GM21825 (cell line): Measurements from ENCODE around the gene LVRN.

Source experiments
- ATAC-seq: cut with Tn5 transposase; IDR thresholded peaks from one replicate; pipeline ENCODE4 v1.9.1; 2021; ENCODE audit warnings: mild to moderate bottlenecking, moderate library complexity; ENCODE audit not compliant: unreplicated experiment

LVRN gene

DNA sequence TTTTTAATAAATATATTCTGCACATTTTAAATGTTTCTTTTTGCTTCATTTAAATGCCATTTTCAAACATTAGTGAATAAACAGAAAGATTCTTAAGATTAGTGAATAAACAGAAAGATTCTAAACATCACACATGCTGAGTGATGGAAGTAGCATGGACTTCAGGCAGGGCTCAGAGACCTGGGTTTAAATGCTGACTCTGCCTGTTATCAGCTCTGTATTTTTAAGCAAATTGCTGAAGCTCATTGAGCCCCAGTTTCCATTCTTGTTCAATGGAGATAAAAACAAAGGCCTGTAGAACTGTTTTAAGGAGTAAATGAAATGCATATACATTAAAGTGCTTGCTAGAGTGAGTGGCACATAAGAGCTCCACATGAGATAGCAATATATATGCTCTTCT, 8.1 kb upstream of the LVRN start:
- no peak for ATAC-seq

- ATAC-seq: no peak
Measured at GRCh38 chr5:115956957-115957356, 5.3 kb upstream of the LVRN start.

- no peak for ATAC-seq
Measured at GRCh38 chr5:115961381-115962238, 665 bp upstream of the LVRN start.

DNA sequence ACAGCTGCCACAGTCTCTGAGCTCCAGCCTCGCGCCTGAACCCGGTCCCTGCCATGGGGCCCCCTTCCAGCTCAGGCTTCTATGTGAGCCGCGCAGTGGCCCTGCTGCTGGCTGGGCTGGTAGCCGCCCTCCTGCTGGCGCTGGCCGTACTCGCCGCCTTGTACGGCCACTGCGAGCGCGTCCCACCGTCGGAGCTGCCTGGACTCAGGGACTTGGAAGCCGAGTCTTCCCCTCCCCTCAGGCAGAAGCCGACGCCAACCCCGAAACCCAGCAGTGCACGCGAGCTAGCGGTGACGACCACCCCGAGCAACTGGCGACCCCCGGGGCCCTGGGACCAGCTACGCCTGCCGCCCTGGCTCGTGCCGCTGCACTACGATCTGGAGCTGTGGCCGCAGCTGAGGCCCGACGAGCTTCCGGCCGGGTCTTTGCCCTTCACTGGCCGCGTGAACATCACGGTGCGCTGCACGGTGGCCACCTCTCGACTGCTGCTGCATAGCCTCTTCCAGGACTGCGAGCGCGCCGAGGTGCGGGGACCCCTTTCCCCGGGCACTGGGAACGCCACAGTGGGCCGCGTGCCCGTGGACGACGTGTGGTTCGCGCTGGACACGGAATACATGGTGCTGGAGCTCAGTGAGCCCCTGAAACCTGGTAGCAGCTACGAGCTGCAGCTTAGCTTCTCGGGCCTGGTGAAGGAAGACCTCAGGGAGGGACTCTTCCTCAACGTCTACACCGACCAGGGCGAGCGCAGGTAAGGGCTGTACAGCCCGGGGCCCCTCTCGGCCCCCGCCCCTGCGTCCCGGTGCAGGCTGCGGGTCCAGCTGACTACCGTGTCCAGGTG, 509 bp downstream of the LVRN start:
- no peak for ATAC-seq

DNA sequence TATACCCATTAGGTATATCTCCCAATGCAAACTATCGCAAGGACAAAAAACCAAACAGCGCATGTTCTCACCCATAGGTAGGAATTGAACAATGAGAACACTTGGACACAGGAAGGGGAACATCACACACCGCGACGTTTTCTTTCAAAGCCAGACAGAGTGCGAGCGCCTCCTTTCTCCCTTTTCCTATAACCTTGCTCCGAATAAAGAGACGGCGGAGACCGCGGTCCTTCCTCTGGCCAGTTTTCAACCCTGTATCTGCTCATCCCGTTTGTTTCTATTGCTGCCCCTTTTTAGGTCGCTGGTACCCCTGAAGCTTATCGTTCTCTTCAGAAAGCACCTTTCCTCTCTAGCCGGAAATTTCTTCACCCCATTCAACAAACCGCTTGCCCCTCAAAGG, 1.3 kb downstream of the LVRN start:
- ATAC-seq: no peak

DNA sequence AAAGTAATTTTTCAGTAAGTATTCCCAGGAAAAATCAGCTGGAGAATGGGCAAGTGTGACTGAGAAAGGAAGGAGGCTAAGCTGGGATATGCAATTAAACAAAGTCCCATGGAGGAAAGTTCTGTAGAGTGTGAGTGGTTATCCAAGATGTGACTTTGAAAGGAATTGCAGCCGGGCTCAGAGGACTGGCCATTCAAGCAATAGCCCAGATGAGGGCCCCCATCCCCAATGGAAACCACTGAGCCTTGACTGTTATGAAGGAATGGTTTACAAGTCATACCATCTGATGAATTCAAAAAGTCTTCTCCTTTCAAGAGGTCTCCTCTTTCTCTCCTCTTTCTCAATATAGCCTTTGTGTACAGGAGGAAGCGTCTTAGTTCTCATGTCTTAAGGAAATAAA, 6.5 kb downstream of the LVRN start:
- no peak for ATAC-seq

DNA sequence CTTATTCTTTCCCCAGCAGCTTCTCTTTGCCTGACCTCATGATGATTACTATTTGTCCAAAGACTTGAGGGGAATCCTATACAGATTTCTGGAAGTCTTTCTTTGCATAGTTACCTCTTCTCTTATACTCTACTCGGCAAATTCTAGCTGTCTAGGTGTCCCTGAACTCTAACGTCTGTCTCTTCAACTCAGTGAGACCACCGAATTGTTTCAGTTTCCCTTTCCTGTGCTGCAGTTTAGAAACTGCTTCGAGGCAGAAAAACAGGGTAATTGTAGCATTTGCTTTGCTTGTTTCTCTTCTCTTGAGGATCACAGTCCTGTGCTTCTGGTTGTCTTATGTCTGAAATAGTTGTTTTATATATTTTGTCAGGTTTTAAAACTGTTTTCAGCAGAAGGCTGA, 14.8 kb downstream of the LVRN start:
- ATAC-seq: peak; percentile 86

GRCh38 chr5:115977988-115978387, 15.7 kb downstream of the LVRN start:
- ATAC-seq: no peak

GRCh38 chr5:115978779-115979178, 16.5 kb downstream of the LVRN start:
- no peak for ATAC-seq

DNA sequence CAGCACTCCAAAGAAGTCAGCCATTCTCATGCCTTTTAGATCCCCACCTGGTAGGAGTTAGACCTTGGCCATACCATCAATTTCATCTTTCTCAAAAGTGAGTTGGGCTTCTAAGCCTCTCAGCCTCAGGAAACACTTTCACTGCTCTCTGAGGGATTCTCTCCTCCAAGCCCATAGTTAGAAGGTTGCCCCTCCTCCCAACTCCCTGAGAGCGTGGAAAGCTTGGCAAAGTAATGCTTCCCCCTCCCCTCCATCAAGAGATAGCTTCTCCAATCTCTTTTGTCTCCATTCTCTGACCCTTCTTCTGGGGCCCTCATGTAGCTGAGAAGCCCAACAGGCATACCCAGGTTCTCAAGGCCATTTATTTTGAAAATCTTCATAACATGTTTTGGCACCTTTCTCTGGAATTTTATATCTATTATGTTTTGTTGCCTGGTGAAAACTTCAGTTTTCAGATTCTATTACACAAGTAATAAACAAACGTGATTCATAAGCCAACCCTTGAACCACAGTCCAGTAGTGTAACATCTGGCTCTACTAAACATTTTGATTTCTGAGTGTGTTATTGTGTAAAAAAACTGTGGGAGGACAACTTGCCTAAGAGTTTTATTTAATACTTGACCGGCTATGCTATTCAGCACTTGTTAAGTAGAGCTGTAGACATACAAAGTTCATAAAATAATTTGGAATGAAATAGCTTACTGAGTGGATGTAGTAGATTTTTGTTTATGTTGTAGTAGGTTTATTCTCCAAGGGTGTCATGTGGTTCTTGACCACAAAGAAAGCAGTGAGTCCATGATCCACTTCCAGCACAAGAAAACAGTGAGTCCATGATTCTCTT, 17.1 kb downstream of the LVRN start:
- ATAC-seq: no peak

DNA sequence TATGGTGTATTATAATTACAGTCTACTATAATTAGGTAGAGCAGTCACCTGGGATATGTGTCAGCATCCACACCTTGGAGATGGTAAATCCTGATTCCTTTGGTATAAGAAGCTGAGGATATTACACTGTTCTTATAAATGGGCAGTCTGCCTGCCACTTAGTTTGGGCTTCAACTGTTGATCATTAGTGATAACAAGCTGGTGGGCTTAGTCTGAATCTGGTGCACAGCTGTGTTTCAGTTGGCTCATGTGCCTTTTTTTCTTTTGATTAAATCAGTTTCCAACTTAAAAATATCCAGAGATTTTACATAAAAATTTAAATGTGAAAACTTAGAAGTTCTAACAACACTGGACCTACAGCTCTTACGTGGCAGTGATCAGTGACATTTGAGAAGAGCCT, 21.2 kb downstream of the LVRN start:
- ATAC-seq: no peak

GRCh38 chr5:115985802-115986757, 23.8 kb downstream of the LVRN start:
- no peak for ATAC-seq

DNA sequence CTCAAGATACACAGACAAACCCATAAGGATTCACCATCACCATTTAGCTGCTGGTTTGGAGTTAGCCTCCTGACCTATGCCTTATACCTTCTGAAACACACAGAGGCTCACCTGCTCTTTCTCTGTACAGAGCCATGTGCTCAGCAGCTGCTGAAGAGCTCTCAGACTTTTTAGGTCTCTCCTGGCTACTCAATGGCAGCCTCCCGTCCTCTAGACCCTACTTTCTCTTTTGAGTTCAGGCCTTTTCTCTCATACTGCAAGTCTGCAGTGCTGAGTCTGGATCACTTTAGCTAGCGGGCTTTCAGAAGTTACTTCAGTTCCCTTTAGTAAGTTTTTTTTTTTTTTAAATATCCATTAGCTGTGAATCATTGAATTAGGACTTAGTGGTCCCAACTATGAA, 25.7 kb downstream of the LVRN start:
- no peak for ATAC-seq

GRCh38 chr5:115992848-115993350, 30.6 kb downstream of the LVRN start:
- no peak for ATAC-seq

DNA sequence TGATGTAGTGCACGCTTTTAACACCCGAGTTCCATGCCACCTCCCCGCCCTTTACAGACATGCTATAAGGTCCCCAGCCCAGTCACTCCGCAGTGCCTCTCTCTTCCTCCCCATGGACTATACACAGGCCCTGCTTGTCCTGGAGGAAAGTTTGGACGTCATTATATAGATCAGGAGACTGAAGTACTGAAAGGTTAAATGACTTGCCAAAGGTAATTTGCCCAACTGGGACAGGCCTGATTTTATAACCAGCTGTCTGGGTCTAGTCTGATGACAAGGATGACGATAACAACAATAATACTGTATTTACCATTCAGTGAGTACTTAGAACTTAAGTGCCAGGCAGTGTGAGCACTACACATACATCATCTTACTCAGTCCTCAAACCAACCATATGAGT, 33.1 kb downstream of the LVRN start:
- no peak for ATAC-seq

DNA sequence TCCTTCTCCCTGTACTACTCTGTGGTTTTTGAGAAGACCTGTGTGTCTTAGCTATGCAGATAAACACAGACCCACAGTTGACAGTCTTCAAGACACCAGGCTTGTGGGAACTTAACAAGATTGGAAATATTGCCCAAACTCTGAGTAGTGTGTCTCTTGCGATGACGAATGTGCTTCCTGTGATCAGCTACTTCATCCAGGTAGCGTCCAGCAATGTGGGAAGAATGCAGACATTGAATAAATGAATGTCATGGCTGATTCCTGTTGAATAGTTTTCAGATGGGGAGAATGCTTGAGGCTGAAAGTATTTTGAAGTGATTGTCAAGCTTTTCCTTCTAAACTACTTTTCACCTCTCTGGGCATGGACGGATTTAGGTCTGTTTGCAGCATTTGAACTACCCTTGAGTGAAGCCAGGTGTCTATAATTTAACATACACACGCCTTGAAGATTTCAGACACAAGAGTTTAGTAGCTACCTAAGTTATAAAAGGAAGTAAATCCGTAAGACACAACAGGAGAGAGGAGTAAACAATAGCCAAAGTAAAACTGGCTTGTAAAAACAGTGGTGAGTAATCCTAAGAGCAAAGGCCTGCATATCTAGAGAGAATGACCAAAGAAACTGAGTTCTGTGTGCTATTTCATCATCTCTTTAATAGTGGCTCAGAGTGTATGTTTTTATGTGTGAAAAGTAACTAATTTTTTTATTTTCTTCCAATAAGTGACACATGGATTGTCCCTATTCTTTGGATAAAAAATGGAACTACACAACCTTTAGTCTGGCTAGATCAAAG, 40.0 kb downstream of the LVRN start:
- ATAC-seq: no peak

- no peak for ATAC-seq
Measured at GRCh38 chr5:116004248-116004647, 42.0 kb downstream of the LVRN start.

DNA sequence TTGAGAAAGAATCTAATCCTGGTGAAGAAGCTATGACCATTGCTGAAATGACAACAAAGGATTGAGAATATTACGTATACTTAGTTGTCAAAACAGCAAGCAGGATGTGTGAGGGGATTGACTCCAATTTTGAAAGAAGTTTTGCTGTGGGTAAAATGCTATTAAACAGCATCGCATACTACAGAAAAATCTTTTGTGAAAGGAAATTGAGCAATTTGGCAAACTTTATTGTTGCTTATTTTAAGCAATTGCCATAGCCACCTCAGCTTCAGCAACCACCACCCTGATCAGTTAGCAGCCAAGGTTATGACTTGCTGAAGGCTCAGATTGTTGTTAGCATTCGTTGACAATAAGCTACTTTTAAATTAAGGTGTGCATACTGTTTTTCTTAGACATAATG, 47.5 kb downstream of the LVRN start:
- no peak for ATAC-seq

DNA sequence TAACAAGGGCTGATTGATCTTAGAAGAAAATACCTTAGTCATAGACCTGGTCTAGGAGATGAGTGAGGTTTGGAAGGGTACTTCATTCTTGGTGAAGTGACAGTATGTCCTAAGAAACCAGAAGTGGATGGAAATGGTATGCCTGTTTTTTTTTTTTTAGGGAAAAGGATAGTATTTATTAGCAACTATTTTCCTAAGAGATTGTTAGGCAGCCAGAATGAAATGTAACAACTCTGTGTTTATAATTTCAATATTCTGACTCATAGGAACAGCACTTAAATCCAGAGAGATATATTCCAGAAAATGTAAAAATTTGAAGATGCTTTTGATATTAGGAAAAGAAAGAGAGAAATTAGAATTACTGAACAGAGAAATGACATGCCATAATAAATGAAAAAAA, 48.8 kb downstream of the LVRN start:
- ATAC-seq: no peak
